Stomach (tissue), 9 donors: ENCODE measurements around the gene ANKEF1. TPM values are rescaled to one million over a fixed set of nuclear protein-coding genes. Genes with fewer than 3 reads are reported as not detected.
A peak's percentile ranks its signal among the peaks of the same experiment; 100 is the strongest.

Source experiments
- DNase-seq, 2 donors: peaks; one replicate each; pipeline versions ENCODE4 v3.0.0 to v3.0.0-alpha.2; 2013 to 2019
- H3K27ac ChIP-seq, 5 donors: fragments of 200-600 bp in 4 of 5; sonication (generic) in 4 of 5; one replicate each; pipeline ENCODE4 v1.5.1; 2013 to 2019; ENCODE audit warnings: mild to moderate bottlenecking in 1 of 5, moderate library complexity in 1 of 5
- H3K27me3 ChIP-seq, 3 donors: fragments of 200-600 bp; sonication (generic); one replicate each; pipeline ENCODE4 v1.5.1; 2017 to 2019; ENCODE audit warnings: mixed run types in 1 of 3
- H3K36me3 ChIP-seq, 4 donors: fragments of 200-600 bp; sonication (generic); 1 replicate in 3 of 4; 2 replicates in 1 of 4; pipeline ENCODE4 v1.5.1; 2016 to 2019
- H3K4me1 ChIP-seq, 4 donors: fragments of 200-600 bp; sonication (generic); one replicate each; pipeline ENCODE4 v1.5.1; 2016 to 2019
- H3K4me3 ChIP-seq, 4 donors: fragments of 200-600 bp; sonication (generic) in 3 of 4; one replicate each; pipeline ENCODE4 v1.5.1; 2016 to 2019; ENCODE audit warnings: mild to moderate bottlenecking in 1 of 4
- H3K9me3 ChIP-seq, 4 donors: fragments of 200-600 bp; sonication (generic); one replicate each; pipeline ENCODE4 v1.5.1; 2016 to 2019
- CTCF ChIP-seq, 7 experiments: fragments of 450-650 bp in 4 of 7; fragments of 200-600 bp in 3 of 7; sonication (generic) in 3 of 7; IDR thresholded peaks; one replicate each; pipeline ENCODE4 v1.5.1; 2016 to 2019; ENCODE audit warnings: antibody characterized with exemption in 7 of 7, control low read depth in 2 of 7, mild to moderate bottlenecking in 1 of 7
- EP300 ChIP-seq: sonication (generic); formaldehyde crosslinking; IDR thresholded peaks from one replicate; pipeline ENCODE4 v1.6.1; 2017; ENCODE audit warnings: antibody characterized with exemption
- POLR2A ChIP-seq, 4 donors: fragments of 450-650 bp; IDR thresholded peaks; one replicate each; pipeline ENCODE4 v1.6.1; 2016; ENCODE audit warnings: antibody characterized with exemption in 4 of 4, control low read depth in 2 of 4, mild to moderate bottlenecking in 1 of 4, moderate library complexity in 1 of 4
- POLR2AphosphoS5 ChIP-seq, 3 donors: sonication (generic); formaldehyde crosslinking; IDR thresholded peaks; one replicate each; pipeline ENCODE4 v1.6.1; 2016; ENCODE audit warnings: antibody characterized with exemption in 3 of 3
- WGBS, 5 donors: extraction: QIAGEN DNeasy Blood & Tissue Kit in 3 of 5; methylation state at CpG; one replicate each; pipeline versions ENCODE4 v1.1.5 to v1.1.7; 2013 to 2018; 5-methylcytosine and 5-hydroxymethylcytosine counted together
- intact Hi-C: fragments of 100-400 bp; cut with DNase I; formaldehyde crosslinking; loops from one replicate; pipeline ENCODE4 v1.15.1; 2023; ENCODE audit warnings: low total_unique reads
- polyA plus RNA-seq, 3 donors: library from polyadenylated mRNA; stranded (reverse); fragments of 200-250 nt; gene quantifications; one replicate each; pipeline ENCODE4 v1.2.3, GENCODE V29; 2013
- total RNA-seq, 5 donors: library from RNA; depleted of rRNA; stranded (reverse); fragments of >200 nt; gene quantifications; one replicate each; pipeline versions ENCODE4 v1.1.0 to v1.2.3, GENCODE V29; 2014 to 2016
- donor health status: healthy with polysubstance abuse.
- donor health status: Bipolar disorder and iron deficiency.
- donor health status: healthy.

ANKEF1 gene
- total and polyA plus RNA-seq, 8 donors = 0.58 to 9.4 (median 1.6) TPM

GRCh38 chr20:10064611-10065010, 29.8 kb downstream of the ANKEF1 start:
- intact Hi-C loops = loop anchor here (10.0 kb wide), 1 partner anchor 1290 kb away; no protein-coding TSS in a partner anchor
- no peaks in the 10 kb centered on the region for H3K9me3 ChIP-seq
- H3K27me3 ChIP-seq = peaks cover 0 to 4% (median 0%) of the 10 kb centered on the region in 3 donors
- H3K4me3 ChIP-seq = no peak overlapping the region
- WGBS, 5 donors = 68 to 85% (median 70%) methylated on average over 1 of the region's 1 CpG
- no peak overlapping the region for H3K27ac ChIP-seq
- no peaks in the 10 kb centered on the region for H3K4me1 ChIP-seq
- DNase-seq = no peak
- no peaks in the 10 kb centered on the region for H3K36me3 ChIP-seq
- no peak for TF ChIP-seq EP300
- TF ChIP-seq POLR2AphosphoS5 (IDR thresholded peaks at IDR 0.05) = no peak

- WGBS, 5 donors = 94 to 100% (median 98%) methylated on average over 3 of the region's 3 CpGs
- no peak overlapping the region for H3K27ac ChIP-seq
- TF ChIP-seq EP300 (no peak), CTCF (IDR thresholded peaks at IDR 0.05) (no peak), POLR2A (IDR thresholded peaks at IDR 0.05) (no peak), POLR2AphosphoS5 (IDR thresholded peaks at IDR 0.05) (no peak)
- intact Hi-C loops = loop anchor here (10.0 kb wide), 1 partner anchor 1290 kb away; no protein-coding TSS in a partner anchor
- no peak for DNase-seq
- peaks cover 0 to 4% (median 0%) of the 10 kb centered on the region in 3 donors for H3K27me3 ChIP-seq
- H3K9me3 ChIP-seq = no peaks in the 10 kb centered on the region
- H3K36me3 ChIP-seq = no peaks in the 10 kb centered on the region
- no peaks in the 10 kb centered on the region for H3K4me1 ChIP-seq
- no peak overlapping the region for H3K4me3 ChIP-seq
Measured at GRCh38 chr20:10065154-10065833, 30.5 kb downstream of the ANKEF1 start.

- WGBS, 5 donors = 59 to 81% (median 75%) methylated on average over 2 of the region's 2 CpGs
Measured at GRCh38 chr20:10067321-10067720, 32.5 kb downstream of the ANKEF1 start.

GRCh38 chr20:10074513-10074912, 39.7 kb downstream of the ANKEF1 start:
- H3K4me1 ChIP-seq = peaks cover 32 to 66% (median 39%) of the 10 kb centered on the region in 4 donors
- no peaks in the 10 kb centered on the region for H3K36me3 ChIP-seq
- WGBS, 5 donors = 39 to 47% (median 41%) methylated on average over 2 of the region's 2 CpGs
- H3K27ac ChIP-seq = no peak overlapping the region
- no peak overlapping the region for H3K4me3 ChIP-seq
- no peaks in the 10 kb centered on the region for H3K27me3 ChIP-seq
- peak in 1 of 3 donors; percentile 30 for TF ChIP-seq POLR2AphosphoS5 (IDR thresholded peaks at IDR 0.05)
- no peak for TF ChIP-seq POLR2A (IDR thresholded peaks at IDR 0.05)
- intact Hi-C loops = no loop called here
- DNase-seq = peak in 1 of 2 donors; percentile 34
- H3K9me3 ChIP-seq = no peaks in the 10 kb centered on the region

More at GRCh38 chr20:10067321-10067720, 32.5 kb downstream of the ANKEF1 start:
- H3K4me3 ChIP-seq = no peak overlapping the region
- no peak overlapping the region for H3K27ac ChIP-seq
- peaks cover 0 to 4% (median 0%) of the 10 kb centered on the region in 3 donors for H3K27me3 ChIP-seq
- H3K9me3 ChIP-seq = no peaks in the 10 kb centered on the region
- no peaks in the 10 kb centered on the region for H3K36me3 ChIP-seq
- peak in 1 of 2 donors; percentile 22 for DNase-seq
- TF ChIP-seq EP300 (no peak), CTCF (IDR thresholded peaks at IDR 0.05) (no peak), POLR2A (IDR thresholded peaks at IDR 0.05) (no peak), POLR2AphosphoS5 (IDR thresholded peaks at IDR 0.05) (no peak)
- H3K4me1 ChIP-seq = peaks cover 0 to 10% (median 0%) of the 10 kb centered on the region in 4 donors
- intact Hi-C loops = loop anchor here (10.0 kb wide), 1 partner anchor 1287 kb away; no protein-coding TSS in a partner anchor

- no peak for DNase-seq
- H3K27me3 ChIP-seq = no peaks in the 10 kb centered on the region
- no peaks in the 10 kb centered on the region for H3K9me3 ChIP-seq
- H3K27ac ChIP-seq = peak overlapping the region in 4 of 5 donors; percentile 29 to 77 (median 62)
- no peaks in the 10 kb centered on the region for H3K36me3 ChIP-seq
- peaks cover 34 to 76% (median 43%) of the 10 kb centered on the region in 4 donors for H3K4me1 ChIP-seq
- intact Hi-C loops = no loop called here
- no peak for TF ChIP-seq EP300
- TF ChIP-seq POLR2A (IDR thresholded peaks at IDR 0.05) = no peak
- TF ChIP-seq POLR2AphosphoS5 (IDR thresholded peaks at IDR 0.05) = no peak
- TF ChIP-seq CTCF (IDR thresholded peaks at IDR 0.05) = no peak
- no peak overlapping the region for H3K4me3 ChIP-seq
- 48 to 78% (median 65%) methylated on average over 2 of the region's 2 CpGs for WGBS, 5 donors
Measured at GRCh38 chr20:10075606-10076005, 40.8 kb downstream of the ANKEF1 start.
